H1 (cell line): ENCODE measurements around the gene PXMP4. TPM values are rescaled to one million over a fixed set of nuclear protein-coding genes. Genes with fewer than 3 reads are reported as not detected.

Experiments
- CTCF ChIA-PET: fragments of 300-600 bp; sonication (Branson Sonifier 250); formaldehyde crosslinking; loops from one replicate; lab custom pipeline; 2021; ENCODE audit not compliant: partially characterized antibody; lab: Charles Lee
- POLR2A ChIA-PET: fragments of 300-600 bp; sonication (Branson Sonifier 250); formaldehyde crosslinking; loops from one replicate; lab custom pipeline; 2021; ENCODE audit warnings: inconsistent platforms; ENCODE audit not compliant: partially characterized antibody; lab: Charles Lee
- DNase-seq, 2 experiments: peaks; one replicate each; pipeline versions ENCODE4 v3.0.0 to v3.0.0-alpha.2; 2010 to 2022; ENCODE audit warnings: low spot score in 2 of 2, low read depth in 1 of 2, mixed read lengths in 1 of 2
- FAIRE-seq: peaks from 2 replicates; lab custom pipeline; 2011; peaks lifted over from hg19 to GRCh38; lab: Jason Lieb, UNC
- H2AFZ ChIP-seq: 2 replicates; pipeline ENCODE4 v1.8.1; 2012; ENCODE audit warnings: low read length, inconsistent platforms
- H2AK5ac ChIP-seq: 2 replicates; pipeline ENCODE4 v1.6.1; 2013; ENCODE audit warnings: low read depth, low read length
- H2BK120ac ChIP-seq: replicated peaks from 2 replicates; pipeline ENCODE3; 2013; ENCODE audit warnings: low read depth, low read length, inconsistent platforms
- H2BK12ac ChIP-seq: 2 replicates; pipeline ENCODE4 v1.6.1; 2013; ENCODE audit warnings: low read depth, low read length
- H2BK15ac ChIP-seq: 2 replicates; pipeline ENCODE4 v1.6.1; 2013; ENCODE audit warnings: low read length
- H2BK20ac ChIP-seq: 2 replicates; pipeline ENCODE4 v1.6.1; 2013; ENCODE audit warnings: low read length
- H2BK5ac ChIP-seq: 2 replicates; pipeline ENCODE4 v1.6.1; 2013; ENCODE audit warnings: low read depth, low read length
- H3K14ac ChIP-seq: 2 replicates; pipeline ENCODE4 v1.6.1; 2013; ENCODE audit warnings: inconsistent platforms; ENCODE audit not compliant: insufficient read length
- H3K18ac ChIP-seq: 2 replicates; pipeline ENCODE4 v1.6.1; 2013; ENCODE audit warnings: low read length; ENCODE audit errors: extremely low read depth
- H3K23ac ChIP-seq: 2 replicates; pipeline ENCODE4 v1.6.1; 2013; ENCODE audit warnings: inconsistent platforms; ENCODE audit not compliant: insufficient read length
- H3K23me2 ChIP-seq: 2 replicates; pipeline ENCODE4 v1.6.1; 2013; ENCODE audit warnings: low read depth, low read length
- H3K27ac ChIP-seq: 2 replicates; pipeline ENCODE4 v1.6.1; 2011; ENCODE audit warnings: low read depth, low read length, inconsistent platforms
- H3K27me3 ChIP-seq, 4 experiments: replicated peaks in 1 of 4; 1 replicate in 1 of 4; 2 replicates in 3 of 4; pipeline versions ENCODE4 v1.6.1 to v1.8.1; 2011 to 2013; ENCODE audit warnings: low read length in 3 of 4, mild to moderate bottlenecking in 3 of 4, inconsistent platforms in 2 of 4, mixed read lengths in 2 of 4, moderate library complexity in 1 of 4; ENCODE audit not compliant: control insufficient read depth in 3 of 4, insufficient read depth in 3 of 4; ENCODE audit errors: extremely low read depth in 1 of 4
- H3K36me3 ChIP-seq, 4 experiments: 2 replicates each; pipeline versions ENCODE4 v1.6.1 to v1.8.1; 2011 to 2013; ENCODE audit warnings: mild to moderate bottlenecking in 4 of 4, low read length in 3 of 4, moderate library complexity in 2 of 4, control low read depth in 1 of 4, inconsistent platforms in 1 of 4; ENCODE audit not compliant: insufficient read depth in 4 of 4, control insufficient read depth in 2 of 4
- H3K4ac ChIP-seq: replicated peaks from 2 replicates; pipeline ENCODE3; 2013; ENCODE audit warnings: low read length, low read depth, mixed read lengths, inconsistent platforms; ENCODE audit not compliant: insufficient read length
- H3K4me1 ChIP-seq, 4 experiments: replicated peaks in 1 of 4; 1 replicate in 1 of 4; 2 replicates in 3 of 4; pipeline versions ENCODE4 v1.6.1 to v1.8.1; 2011 to 2013; ENCODE audit warnings: low read length in 3 of 4, inconsistent platforms in 2 of 4, mixed read lengths in 1 of 4; ENCODE audit not compliant: insufficient read depth in 4 of 4, control insufficient read depth in 3 of 4
- H3K4me2 ChIP-seq, 2 experiments: 2 replicates each; pipeline versions ENCODE4 v1.6.1 to v1.8.1; 2011 to 2013; ENCODE audit warnings: low read depth in 2 of 2, low read length in 2 of 2, control low read depth in 1 of 2, inconsistent platforms in 1 of 2, mild to moderate bottlenecking in 1 of 2; ENCODE audit not compliant: insufficient read depth in 1 of 2
- H3K4me3 ChIP-seq, 4 experiments: fragments of 200-600, 300-600 bp in 1 of 4; sonication (generic), shearing (Covaris generic), sonication (Bioruptor Twin) in 1 of 4; 2 replicates each; pipeline versions ENCODE4 v1.5.1 to v1.8.1; 2011 to 2016; ENCODE audit warnings: low read length in 4 of 4, low read depth in 3 of 4, control low read depth in 2 of 4, inconsistent platforms in 2 of 4, mild to moderate bottlenecking in 2 of 4, mixed read lengths in 1 of 4, moderate library complexity in 1 of 4; ENCODE audit not compliant: insufficient read depth in 2 of 4; ENCODE audit errors: extremely low read depth in 1 of 4
- H3K56ac ChIP-seq: replicated peaks from 2 replicates; pipeline ENCODE3; 2013; ENCODE audit warnings: low read depth, mild to moderate bottlenecking, mixed read lengths, low read length, inconsistent platforms; ENCODE audit not compliant: insufficient read length
- H3K79me1 ChIP-seq: 2 replicates; pipeline ENCODE4 v1.6.1; 2013; ENCODE audit warnings: low read depth, low read length, control low read depth
- H3K79me2 ChIP-seq, 2 experiments: 2 replicates each; pipeline versions ENCODE4 v1.6.1 to v1.8.1; 2012 to 2013; ENCODE audit warnings: low read length in 2 of 2, mild to moderate bottlenecking in 2 of 2, inconsistent platforms in 1 of 2; ENCODE audit not compliant: insufficient read depth in 2 of 2, control insufficient read depth in 1 of 2
- H3K9ac ChIP-seq, 4 experiments: replicated peaks in 1 of 4; 1 replicate in 1 of 4; 2 replicates in 3 of 4; pipeline versions ENCODE4 v1.6.1 to v1.8.1; 2011 to 2013; ENCODE audit warnings: low read depth in 3 of 4, low read length in 3 of 4, control low read depth in 2 of 4, mild to moderate bottlenecking in 2 of 4, moderate library complexity in 2 of 4, inconsistent platforms in 1 of 4; ENCODE audit errors: extremely low read depth in 1 of 4
- H3K9me3 ChIP-seq, 2 experiments: 2 replicates each; pipeline versions ENCODE4 v1.6.1 to v1.8.1; 2012 to 2013; ENCODE audit warnings: mild to moderate bottlenecking in 2 of 2, moderate library complexity in 2 of 2, control low read depth in 1 of 2, inconsistent platforms in 1 of 2, low read depth in 1 of 2, low read length in 1 of 2, mixed read lengths in 1 of 2; ENCODE audit not compliant: insufficient read depth in 2 of 2
- H4K20me1 ChIP-seq, 2 experiments: replicated peaks in 1 of 2; 2 replicates each; pipeline versions ENCODE3 to v1.8.1; 2011 to 2013; ENCODE audit warnings: inconsistent platforms in 2 of 2, low read length in 2 of 2, mild to moderate bottlenecking in 1 of 2; ENCODE audit not compliant: insufficient read depth in 2 of 2, control insufficient read depth in 1 of 2
- H4K5ac ChIP-seq: 2 replicates; pipeline ENCODE4 v1.6.1; 2013; ENCODE audit warnings: low read length, low read depth, mixed read lengths, inconsistent platforms; ENCODE audit not compliant: insufficient read length
- H4K8ac ChIP-seq: 2 replicates; pipeline ENCODE4 v1.8.0; 2013; ENCODE audit warnings: mild to moderate bottlenecking, moderate library complexity, low read length, inconsistent platforms; ENCODE audit not compliant: insufficient read depth; ENCODE audit errors: extremely low read depth
- H4K91ac ChIP-seq: replicated peaks from 2 replicates; pipeline ENCODE3; 2013; ENCODE audit warnings: low read length, mixed read lengths, inconsistent platforms; ENCODE audit not compliant: insufficient read length
- CEBPB ChIP-seq: IDR thresholded peaks from 2 replicates; pipeline ENCODE4 v1.6.1; 2012; ENCODE audit warnings: low read depth, low read length
- CHD1 ChIP-seq: IDR thresholded peaks from 2 replicates; pipeline ENCODE4 v1.6.1; 2012; ENCODE audit warnings: low read depth, low read length, improper control_type of control experiment
- CTBP2 ChIP-seq: IDR thresholded peaks from 2 replicates; pipeline ENCODE4 v1.7.0; 2011; ENCODE audit warnings: borderline replicate concordance, mild to moderate bottlenecking, moderate library complexity, mixed read lengths, low read length; ENCODE audit not compliant: insufficient read depth, insufficient read length
- GABPA ChIP-seq: IDR thresholded peaks from 2 replicates; pipeline ENCODE4 v1.6.1; 2011; ENCODE audit warnings: mild to moderate bottlenecking, low read length, moderate library complexity, borderline replicate concordance; ENCODE audit not compliant: insufficient read depth
- HDAC2 ChIP-seq, 2 experiments: fragments of 300-600 bp in 1 of 2; sonication (generic) in 1 of 2; IDR thresholded peaks; 2 replicates each; pipeline ENCODE4 v1.6.1; 2011 to 2012; ENCODE audit warnings: low read depth in 2 of 2, low read length in 2 of 2, mild to moderate bottlenecking in 2 of 2, moderate library complexity in 2 of 2, borderline replicate concordance in 1 of 2, inconsistent platforms in 1 of 2
- HDAC6 ChIP-seq: IDR thresholded peaks from one replicate; pipeline ENCODE4 v1.7.1; 2012; ENCODE audit warnings: low read depth, mild to moderate bottlenecking, inconsistent platforms, low read length, moderate library complexity
- SIN3A ChIP-seq, 2 experiments: IDR thresholded peaks in 1 of 2; conservative IDR thresholded peaks in 1 of 2; 2 replicates each; pipeline ENCODE4 v1.6.1; 2011 to 2012; ENCODE audit warnings: low read length in 2 of 2, improper control_type of control experiment in 1 of 2, low read depth in 1 of 2, mild to moderate bottlenecking in 1 of 2
- WGBS, 2 experiments: shearing (Covaris generic) in 1 of 2; methylation state at CpG; one replicate each; pipeline versions ENCODE4 v1.1.6 to v1.1.7; 2013 to 2015; ENCODE audit warnings: low lambda C conversion rate in 2 of 2, mixed read lengths in 2 of 2, inconsistent platforms in 1 of 2, low coverage in 1 of 2, missing lambda C conversion rate in 1 of 2; ENCODE audit not compliant: insufficient replicate concordance in 2 of 2, insufficient coverage in 1 of 2, insufficient read length in 1 of 2; ENCODE audit errors: extremely low coverage in 1 of 2, missing lambda C conversion rate in 1 of 2; 5-methylcytosine and 5-hydroxymethylcytosine counted together
- polyA plus RNA-seq, 7 experiments: library from polyadenylated mRNA; depleted of rRNA in 3 of 7; stranded (reverse) in 5 of 7; unstranded in 2 of 7; fragments of >200 nt in 5 of 7; fragments of 200-250 nt in 2 of 7; gene quantifications; 1 replicate in 5 of 7; 2 replicates in 1 of 7; 4 replicates in 1 of 7; pipeline versions ENCODE4 v1.2.1 to v1.2.3, GENCODE V29; 2011 to 2013; ENCODE audit warnings: missing spikeins in 2 of 7, mixed read lengths in 2 of 7
- total RNA-seq: library from RNA; stranded (reverse); fragmentation: NEBNext Ultra II Directional; extraction: Animal tissue kit (Norgen Biotek cat#: 25700); gene quantifications from 2 replicates; pipeline ENCODE4 v1.2.1, GENCODE V29; 2021
- TF ChIP-seq, protein P1 (sequence below): IDR thresholded peaks from 2 replicates; pipeline ENCODE4 v1.6.1; 2012; ENCODE audit warnings: inconsistent platforms
- TF ChIP-seq, protein P2 (sequence below): IDR thresholded peaks from 2 replicates; pipeline ENCODE4 v1.6.1; 2011; ENCODE audit warnings: low read length, improper control_type of control experiment

Gene PXMP4
- total and polyA plus RNA-seq, 2 of the 8 experiments (the other 6 are each of a cell fraction or from before 2014, with no cell fraction given) = 3.3 to 3.4 TPM

DNA sequence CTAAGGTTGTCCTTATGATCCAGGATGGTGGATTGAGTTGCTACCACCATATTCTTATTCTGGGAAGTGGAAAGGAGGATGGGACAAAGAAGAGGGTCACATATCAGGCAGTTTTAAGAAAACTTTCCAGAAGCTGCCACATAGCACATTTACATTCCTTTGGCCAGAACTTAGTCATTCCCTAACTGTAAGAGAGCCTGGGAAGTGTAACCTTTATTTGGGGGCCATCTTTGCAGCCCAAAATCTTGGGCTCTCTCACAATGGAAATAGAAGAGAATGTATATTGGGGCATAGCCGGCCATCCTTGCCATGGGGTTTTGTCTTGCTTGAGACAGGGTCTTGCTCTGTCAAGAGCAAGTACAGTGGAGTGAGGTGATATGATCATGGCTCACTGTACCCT, 20.1 kb upstream of the PXMP4 start:
- no peak overlapping the region for H3K4me2 ChIP-seq
- no peaks in the 10 kb centered on the region for H3K79me2 ChIP-seq
- H3K4ac ChIP-seq = no peak overlapping the region
- no peak overlapping the region for H3K23ac ChIP-seq
- H3K4me3 ChIP-seq = no peak overlapping the region
- no peak overlapping the region for H3K14ac ChIP-seq
- no peak overlapping the region for H4K5ac ChIP-seq
- H3K27me3 ChIP-seq = no peaks in the 10 kb centered on the region
- WGBS, 2 experiments = 91% methylated on average over 1 of the region's 1 CpG; no CpG with 5 or more reads in 1 of the 2 experiments
- no peak for FAIRE-seq
- H4K20me1 ChIP-seq = peaks cover 0 to 3% of the 10 kb centered on the region in 2 experiments
- H2AK5ac ChIP-seq = no peak overlapping the region
- no peaks in the 10 kb centered on the region; a peak in 1 of 8 replicates for H3K36me3 ChIP-seq
- H2BK5ac ChIP-seq = no peak overlapping the region
- peaks cover 0 to 4% (median 0%) of the 10 kb centered on the region in 4 experiments; a peak in 2 of 7 replicates for H3K4me1 ChIP-seq
- H4K8ac ChIP-seq = no peak overlapping the region
- H3K79me1 ChIP-seq = no peaks in the 10 kb centered on the region; the same call in 1 of the 2 replicates
- H3K27ac ChIP-seq = no peak overlapping the region
- ChIA-PET POLR2A (no interaction called here), CTCF (interaction anchor here (1.5 kb wide), 1 partner anchor 8 kb away, joined by 3 read pairs; no protein-coding TSS in a partner anchor)
- no peak overlapping the region for H2BK120ac ChIP-seq
- H2AFZ ChIP-seq = no peak overlapping the region
- no peak overlapping the region for H2BK15ac ChIP-seq
- no peaks in the 10 kb centered on the region for H3K23me2 ChIP-seq
- no peak overlapping the region for H2BK12ac ChIP-seq
- H3K9ac ChIP-seq = no peak overlapping the region
- H3K18ac ChIP-seq = no peak overlapping the region
- H3K56ac ChIP-seq = no peak overlapping the region
- peaks cover 6 to 10% of the 10 kb centered on the region in 2 experiments for H3K9me3 ChIP-seq
- DNase-seq = no peak
- H4K91ac ChIP-seq = no peak overlapping the region
- H2BK20ac ChIP-seq = no peak overlapping the region
- TF ChIP-seq, protein P1, sequence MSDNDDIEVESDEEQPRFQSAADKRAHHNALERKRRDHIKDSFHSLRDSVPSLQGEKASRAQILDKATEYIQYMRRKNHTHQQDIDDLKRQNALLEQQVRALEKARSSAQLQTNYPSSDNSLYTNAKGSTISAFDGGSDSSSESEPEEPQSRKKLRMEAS = no peak
- TF ChIP-seq CHD1 (no peak), HDAC6 (no peak), GABPA (no peak), HDAC2 (IDR thresholded peaks at IDR 0.05; ENCODE audit: borderline replicate concordance in 1 of 2, low read depth in 2 of 2, low read length in 2 of 2) (no peak), SIN3A (conservative IDR thresholded peaks at IDR 0.05 in 1 of 2, IDR thresholded peaks at IDR 0.05 in 1 of 2; ENCODE audit: low read depth in 1 of 2, low read length in 2 of 2) (no peak), CEBPB (no peak), CTBP2 (no peak)
- TF ChIP-seq, protein P2, sequence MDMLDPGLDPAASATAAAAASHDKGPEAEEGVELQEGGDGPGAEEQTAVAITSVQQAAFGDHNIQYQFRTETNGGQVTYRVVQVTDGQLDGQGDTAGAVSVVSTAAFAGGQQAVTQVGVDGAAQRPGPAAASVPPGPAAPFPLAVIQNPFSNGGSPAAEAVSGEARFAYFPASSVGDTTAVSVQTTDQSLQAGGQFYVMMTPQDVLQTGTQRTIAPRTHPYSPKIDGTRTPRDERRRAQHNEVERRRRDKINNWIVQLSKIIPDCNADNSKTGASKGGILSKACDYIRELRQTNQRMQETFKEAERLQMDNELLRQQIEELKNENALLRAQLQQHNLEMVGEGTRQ = no peak
